ENCODE data around the gene DNAH3. TPM values are rescaled to one million over a fixed set of nuclear protein-coding genes. Genes with fewer than 3 reads are reported as not detected.
"Not testable (repeated sequence)": the region's sequence is repeated elsewhere in the genome, so short reads cannot be mapped to it uniquely, and the experiment has no call there.

The DNAH3 gene
- polyA plus RNA-seq, 2 of the 4 experiments (the other 2 are of a cell fraction) = 0.37 to 0.81 TPM

GRCh38 chr16:20946015-20946629 is 204.5 kb downstream of the DNAH3 start:
- ATAC-seq = no peak
- Histone ChIP-seq H3K4me1 (no peaks in the 10 kb centered on the region), H3K4me3 (no peak overlapping the region), H3K27ac (no peak overlapping the region), H3K9me3 (no peaks in the 10 kb centered on the region), H3K4me2 (no peak overlapping the region)
- TF ChIP-seq ZC3H11A (IDR thresholded peaks at IDR 0.05) = no peak
- TF ChIP-seq KDM1A (IDR thresholded peaks at IDR 0.05; ENCODE audit: low read depth) = no peak
- TF ChIP-seq ZSCAN20 (CRISPR knock-in tag; IDR thresholded peaks at IDR 0.05) = no peak
- FAIRE-seq = no peak
- 56% methylated on average over 8 of the region's 8 CpGs for WGBS (ENCODE audit: missing lambda C conversion rate)
- DNase-seq (ENCODE audit: low read depth in 1 of 2, low spot score in 1 of 2) = no peak
- ChIA-PET CTCF (no interaction called here), POLR2A (no interaction called here)

- POLR2A ChIA-PET; H3K4me3 ChIP-seq; H3K4me1 ChIP-seq; FAIRE-seq; H3K9me3 ChIP-seq; ATAC-seq; CTCF ChIA-PET; H3K27ac ChIP-seq; H3K4me2 ChIP-seq; DNase-seq (ENCODE audit: low read depth in 1 of 2, low spot score in 1 of 2): not testable (repeated sequence)
- 88% methylated on average over 11 of the region's 11 CpGs for WGBS (ENCODE audit: missing lambda C conversion rate)
These were observed 205.1 kb downstream of the DNAH3 start for GRCh38 chr16:20945575-20945875.

- POLR2A ChIA-PET = no interaction called here
- ATAC-seq (no peak), FAIRE-seq (no peak), DNase-seq (ENCODE audit: low read depth in 1 of 2, low spot score in 1 of 2) (no peak)
- H3K9me3 ChIP-seq = no peaks in the 10 kb centered on the region
- no peak overlapping the region for H3K4me2 ChIP-seq
- 45% methylated on average over 4 of the region's 5 CpGs for WGBS (ENCODE audit: missing lambda C conversion rate)
- CTCF ChIA-PET = interaction anchor here (1.1 to 1.2 kb wide), 2 partner anchors 13 to 15 kb away, joined by 3 to 4 read pairs; no protein-coding TSS in a partner anchor
- no peak overlapping the region for H3K27ac ChIP-seq
- no peaks in the 10 kb centered on the region for H3K4me1 ChIP-seq
- no peak overlapping the region for H3K4me3 ChIP-seq
- TF ChIP-seq ESRRA (IDR thresholded peaks at IDR 0.05; ENCODE audit: borderline replicate concordance, low read length) (no peak), RAD21 (conservative IDR thresholded peaks at IDR 0.05 in 1 of 2, IDR thresholded peaks at IDR 0.05 in 1 of 2) (0 out of 5 replicates have a peak, but pooled peaks of 1 of the 2 experiments have one; percentile 7), HOXB13 (CRISPR knock-in tag; IDR thresholded peaks at IDR 0.05; ENCODE audit: low read depth) (0 out of 2 replicates have a peak, but pooled peaks have one; percentile 26)
These were observed 205.6 kb downstream of the DNAH3 start for GRCh38 chr16:20944861-20945574.

- FAIRE-seq = no peak
- ATAC-seq = no peak
- 68% methylated on average over 4 of the region's 4 CpGs for WGBS (ENCODE audit: missing lambda C conversion rate)
- ChIA-PET CTCF (interaction anchor here (0.6 kb wide), 1 partner anchor 10 kb away, joined by 3 read pairs; no protein-coding TSS in a partner anchor), POLR2A (no interaction called here)
- H3K9me3 ChIP-seq = no peaks in the 10 kb centered on the region
- no peak overlapping the region for H3K4me2 ChIP-seq
- DNase-seq (ENCODE audit: low read depth in 1 of 2, low spot score in 1 of 2) = no peak
- no peak overlapping the region for H3K4me3 ChIP-seq
- H3K4me1 ChIP-seq = no peaks in the 10 kb centered on the region
- H3K27ac ChIP-seq = no peak overlapping the region
- no peak for TF ChIP-seq PHF8 (IDR thresholded peaks at IDR 0.05; ENCODE audit: borderline replicate concordance, low read depth)
- no peak for TF ChIP-seq HDAC2 (IDR thresholded peaks at IDR 0.05)
- no peak for TF ChIP-seq BCL3 (IDR thresholded peaks at IDR 0.05)
- TF ChIP-seq CBX8 (IDR thresholded peaks at IDR 0.05) = no peak
- no peak for TF ChIP-seq FOSL2 (IDR thresholded peaks at IDR 0.05)
- no peak for TF ChIP-seq FOSL2 (CRISPR knock-in tag; IDR thresholded peaks at IDR 0.05)
- no peak for TF ChIP-seq KDM5A (IDR thresholded peaks at IDR 0.05)
- TF ChIP-seq SMC3 (IDR thresholded peaks at IDR 0.05) = no peak
These were observed 208.4 kb downstream of the DNAH3 start for GRCh38 chr16:20942256-20942655.

GRCh38 chr16:20941636-20941926 is 209.1 kb downstream of the DNAH3 start:
- POLR2A ChIA-PET = no interaction called here
- TF ChIP-seq POLR2A (IDR thresholded peaks at IDR 0.05; ENCODE audit: low read length) (no peak), SMC3 (IDR thresholded peaks at IDR 0.05) (no peak), MAFK (IDR thresholded peaks at IDR 0.05; ENCODE audit: partially characterized antibody) (no peak)
- CTCF ChIA-PET = no interaction called here

More at GRCh38 chr16:20941636-20941926, 209.1 kb downstream of the DNAH3 start:
- ATAC-seq (no peak), DNase-seq (ENCODE audit: low read depth in 1 of 2, low spot score in 1 of 2) (no peak), FAIRE-seq (no peak)
- WGBS (ENCODE audit: missing lambda C conversion rate) = 89% methylated on average over 6 of the region's 6 CpGs
- H3K4me2 ChIP-seq = no peak overlapping the region
- no peak overlapping the region for H3K4me3 ChIP-seq
- H3K27ac ChIP-seq = no peak overlapping the region
- no peaks in the 10 kb centered on the region for H3K9me3 ChIP-seq
- no peaks in the 10 kb centered on the region for H3K4me1 ChIP-seq
